H1 (cell line): Measurements from ENCODE around the gene NNMT. TPM values are rescaled to one million over a fixed set of nuclear protein-coding genes. Genes with fewer than 3 reads are reported as not detected.

Experiments used
- CTCF ChIA-PET: fragments of 300-600 bp; sonication (Branson Sonifier 250); formaldehyde crosslinking; loops from one replicate; lab custom pipeline; 2021; ENCODE audit not compliant: partially characterized antibody; lab: Charles Lee
- POLR2A ChIA-PET: fragments of 300-600 bp; sonication (Branson Sonifier 250); formaldehyde crosslinking; loops from one replicate; lab custom pipeline; 2021; ENCODE audit warnings: inconsistent platforms; ENCODE audit not compliant: partially characterized antibody; lab: Charles Lee
- DNase-seq, 2 experiments: peaks; one replicate each; pipeline versions ENCODE4 v3.0.0 to v3.0.0-alpha.2; 2010 to 2022; ENCODE audit warnings: low spot score in 2 of 2, low read depth in 1 of 2, mixed read lengths in 1 of 2
- FAIRE-seq: peaks from 2 replicates; lab custom pipeline; 2011; peaks lifted over from hg19 to GRCh38; lab: Jason Lieb, UNC
- H2AFZ ChIP-seq: 2 replicates; pipeline ENCODE4 v1.8.1; 2012; ENCODE audit warnings: low read length, inconsistent platforms
- H2AK5ac ChIP-seq: 2 replicates; pipeline ENCODE4 v1.6.1; 2013; ENCODE audit warnings: low read depth, low read length
- H2BK120ac ChIP-seq: replicated peaks from 2 replicates; pipeline ENCODE3; 2013; ENCODE audit warnings: low read depth, low read length, inconsistent platforms
- H2BK12ac ChIP-seq: 2 replicates; pipeline ENCODE4 v1.6.1; 2013; ENCODE audit warnings: low read depth, low read length
- H2BK15ac ChIP-seq: 2 replicates; pipeline ENCODE4 v1.6.1; 2013; ENCODE audit warnings: low read length
- H2BK20ac ChIP-seq: 2 replicates; pipeline ENCODE4 v1.6.1; 2013; ENCODE audit warnings: low read length
- H2BK5ac ChIP-seq: 2 replicates; pipeline ENCODE4 v1.6.1; 2013; ENCODE audit warnings: low read depth, low read length
- H3K14ac ChIP-seq: 2 replicates; pipeline ENCODE4 v1.6.1; 2013; ENCODE audit warnings: inconsistent platforms; ENCODE audit not compliant: insufficient read length
- H3K18ac ChIP-seq: 2 replicates; pipeline ENCODE4 v1.6.1; 2013; ENCODE audit warnings: low read length; ENCODE audit errors: extremely low read depth
- H3K23ac ChIP-seq: 2 replicates; pipeline ENCODE4 v1.6.1; 2013; ENCODE audit warnings: inconsistent platforms; ENCODE audit not compliant: insufficient read length
- H3K23me2 ChIP-seq: 2 replicates; pipeline ENCODE4 v1.6.1; 2013; ENCODE audit warnings: low read depth, low read length
- H3K27ac ChIP-seq: 2 replicates; pipeline ENCODE4 v1.6.1; 2011; ENCODE audit warnings: low read depth, low read length, inconsistent platforms
- H3K27me3 ChIP-seq, 4 experiments: replicated peaks in 1 of 4; 1 replicate in 1 of 4; 2 replicates in 3 of 4; pipeline versions ENCODE4 v1.6.1 to v1.8.1; 2011 to 2013; ENCODE audit warnings: low read length in 3 of 4, mild to moderate bottlenecking in 3 of 4, inconsistent platforms in 2 of 4, mixed read lengths in 2 of 4, moderate library complexity in 1 of 4; ENCODE audit not compliant: control insufficient read depth in 3 of 4, insufficient read depth in 3 of 4; ENCODE audit errors: extremely low read depth in 1 of 4
- H3K36me3 ChIP-seq, 4 experiments: 2 replicates each; pipeline versions ENCODE4 v1.6.1 to v1.8.1; 2011 to 2013; ENCODE audit warnings: mild to moderate bottlenecking in 4 of 4, low read length in 3 of 4, moderate library complexity in 2 of 4, control low read depth in 1 of 4, inconsistent platforms in 1 of 4; ENCODE audit not compliant: insufficient read depth in 4 of 4, control insufficient read depth in 2 of 4
- H3K4ac ChIP-seq: replicated peaks from 2 replicates; pipeline ENCODE3; 2013; ENCODE audit warnings: low read length, low read depth, mixed read lengths, inconsistent platforms; ENCODE audit not compliant: insufficient read length
- H3K4me1 ChIP-seq, 4 experiments: replicated peaks in 1 of 4; 1 replicate in 1 of 4; 2 replicates in 3 of 4; pipeline versions ENCODE4 v1.6.1 to v1.8.1; 2011 to 2013; ENCODE audit warnings: low read length in 3 of 4, inconsistent platforms in 2 of 4, mixed read lengths in 1 of 4; ENCODE audit not compliant: insufficient read depth in 4 of 4, control insufficient read depth in 3 of 4
- H3K4me2 ChIP-seq, 2 experiments: 2 replicates each; pipeline versions ENCODE4 v1.6.1 to v1.8.1; 2011 to 2013; ENCODE audit warnings: low read depth in 2 of 2, low read length in 2 of 2, control low read depth in 1 of 2, inconsistent platforms in 1 of 2, mild to moderate bottlenecking in 1 of 2; ENCODE audit not compliant: insufficient read depth in 1 of 2
- H3K4me3 ChIP-seq, 4 experiments: fragments of 200-600, 300-600 bp in 1 of 4; sonication (generic), shearing (Covaris generic), sonication (Bioruptor Twin) in 1 of 4; 2 replicates each; pipeline versions ENCODE4 v1.5.1 to v1.8.1; 2011 to 2016; ENCODE audit warnings: low read length in 4 of 4, low read depth in 3 of 4, control low read depth in 2 of 4, inconsistent platforms in 2 of 4, mild to moderate bottlenecking in 2 of 4, mixed read lengths in 1 of 4, moderate library complexity in 1 of 4; ENCODE audit not compliant: insufficient read depth in 2 of 4; ENCODE audit errors: extremely low read depth in 1 of 4
- H3K56ac ChIP-seq: replicated peaks from 2 replicates; pipeline ENCODE3; 2013; ENCODE audit warnings: low read depth, mild to moderate bottlenecking, mixed read lengths, low read length, inconsistent platforms; ENCODE audit not compliant: insufficient read length
- H3K79me1 ChIP-seq: 2 replicates; pipeline ENCODE4 v1.6.1; 2013; ENCODE audit warnings: low read depth, low read length, control low read depth
- H3K79me2 ChIP-seq, 2 experiments: 2 replicates each; pipeline versions ENCODE4 v1.6.1 to v1.8.1; 2012 to 2013; ENCODE audit warnings: low read length in 2 of 2, mild to moderate bottlenecking in 2 of 2, inconsistent platforms in 1 of 2; ENCODE audit not compliant: insufficient read depth in 2 of 2, control insufficient read depth in 1 of 2
- H3K9ac ChIP-seq, 4 experiments: replicated peaks in 1 of 4; 1 replicate in 1 of 4; 2 replicates in 3 of 4; pipeline versions ENCODE4 v1.6.1 to v1.8.1; 2011 to 2013; ENCODE audit warnings: low read depth in 3 of 4, low read length in 3 of 4, control low read depth in 2 of 4, mild to moderate bottlenecking in 2 of 4, moderate library complexity in 2 of 4, inconsistent platforms in 1 of 4; ENCODE audit errors: extremely low read depth in 1 of 4
- H3K9me3 ChIP-seq, 2 experiments: 2 replicates each; pipeline versions ENCODE4 v1.6.1 to v1.8.1; 2012 to 2013; ENCODE audit warnings: mild to moderate bottlenecking in 2 of 2, moderate library complexity in 2 of 2, control low read depth in 1 of 2, inconsistent platforms in 1 of 2, low read depth in 1 of 2, low read length in 1 of 2, mixed read lengths in 1 of 2; ENCODE audit not compliant: insufficient read depth in 2 of 2
- H4K20me1 ChIP-seq, 2 experiments: replicated peaks in 1 of 2; 2 replicates each; pipeline versions ENCODE3 to v1.8.1; 2011 to 2013; ENCODE audit warnings: inconsistent platforms in 2 of 2, low read length in 2 of 2, mild to moderate bottlenecking in 1 of 2; ENCODE audit not compliant: insufficient read depth in 2 of 2, control insufficient read depth in 1 of 2
- H4K5ac ChIP-seq: 2 replicates; pipeline ENCODE4 v1.6.1; 2013; ENCODE audit warnings: low read length, low read depth, mixed read lengths, inconsistent platforms; ENCODE audit not compliant: insufficient read length
- H4K8ac ChIP-seq: 2 replicates; pipeline ENCODE4 v1.8.0; 2013; ENCODE audit warnings: mild to moderate bottlenecking, moderate library complexity, low read length, inconsistent platforms; ENCODE audit not compliant: insufficient read depth; ENCODE audit errors: extremely low read depth
- H4K91ac ChIP-seq: replicated peaks from 2 replicates; pipeline ENCODE3; 2013; ENCODE audit warnings: low read length, mixed read lengths, inconsistent platforms; ENCODE audit not compliant: insufficient read length
- CBX5 ChIP-seq: fragments of 300-800, 300-1000 bp; sonication (generic); IDR thresholded peaks from 2 replicates; pipeline ENCODE4 v1.7.1; 2016; ENCODE audit warnings: antibody characterized with exemption, low read length, low read depth
- CEBPB ChIP-seq: IDR thresholded peaks from 2 replicates; pipeline ENCODE4 v1.6.1; 2012; ENCODE audit warnings: low read depth, low read length
- YY1 ChIP-seq: IDR thresholded peaks from 2 replicates; pipeline ENCODE4 v1.6.1; 2011; ENCODE audit warnings: low read depth, mild to moderate bottlenecking, low read length
- WGBS, 2 experiments: shearing (Covaris generic) in 1 of 2; methylation state at CpG; one replicate each; pipeline versions ENCODE4 v1.1.6 to v1.1.7; 2013 to 2015; ENCODE audit warnings: low lambda C conversion rate in 2 of 2, mixed read lengths in 2 of 2, inconsistent platforms in 1 of 2, low coverage in 1 of 2, missing lambda C conversion rate in 1 of 2; ENCODE audit not compliant: insufficient replicate concordance in 2 of 2, insufficient coverage in 1 of 2, insufficient read length in 1 of 2; ENCODE audit errors: extremely low coverage in 1 of 2, missing lambda C conversion rate in 1 of 2; 5-methylcytosine and 5-hydroxymethylcytosine counted together
- polyA plus RNA-seq, 7 experiments: library from polyadenylated mRNA; depleted of rRNA in 3 of 7; stranded (reverse) in 5 of 7; unstranded in 2 of 7; fragments of >200 nt in 5 of 7; fragments of 200-250 nt in 2 of 7; gene quantifications; 1 replicate in 5 of 7; 2 replicates in 1 of 7; 4 replicates in 1 of 7; pipeline versions ENCODE4 v1.2.1 to v1.2.3, GENCODE V29; 2011 to 2013; ENCODE audit warnings: missing spikeins in 2 of 7, mixed read lengths in 2 of 7
- total RNA-seq: library from RNA; stranded (reverse); fragmentation: NEBNext Ultra II Directional; extraction: Animal tissue kit (Norgen Biotek cat#: 25700); gene quantifications from 2 replicates; pipeline ENCODE4 v1.2.1, GENCODE V29; 2021

NNMT gene
- total and polyA plus RNA-seq, 2 of the 8 experiments (the other 6 are each of a cell fraction or from before 2014, with no cell fraction given): not detected

DNA sequence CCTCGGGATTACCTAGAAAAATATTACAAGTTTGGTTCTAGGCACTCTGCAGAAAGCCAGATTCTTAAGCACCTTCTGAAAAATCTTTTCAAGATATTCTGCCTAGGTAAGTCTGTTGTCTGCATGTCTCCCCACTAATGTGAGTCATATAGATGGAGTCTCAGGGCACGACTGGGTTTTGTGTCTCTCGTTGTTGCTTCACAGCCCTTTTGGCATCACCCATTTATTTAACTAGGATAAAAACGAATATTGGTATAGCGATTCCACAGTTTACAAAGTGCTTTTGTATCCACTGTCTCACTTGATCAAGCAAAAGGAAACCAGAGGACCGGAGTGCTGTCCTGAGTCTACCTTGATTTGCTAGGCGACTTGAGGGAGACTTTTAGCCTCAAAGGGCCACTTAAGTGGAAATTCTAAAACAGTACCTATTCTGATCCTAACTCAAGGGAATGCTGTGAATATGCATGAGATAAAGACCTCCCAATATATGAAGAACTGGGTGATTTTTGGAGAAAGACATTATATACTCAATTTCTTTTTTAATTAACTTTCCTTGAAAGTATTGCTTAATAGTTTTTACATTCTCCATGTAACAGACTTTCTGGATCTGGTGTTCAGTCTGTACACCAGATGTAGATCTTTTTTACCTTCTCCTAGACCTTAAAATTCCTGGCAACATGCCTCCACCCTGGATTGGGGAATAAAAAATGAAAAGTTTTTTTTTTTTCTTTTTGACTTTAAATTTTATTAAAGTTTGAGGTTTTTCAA is 590 bp downstream of the NNMT start:
- no peak for DNase-seq
- Histone ChIP-seq H2BK20ac (no peak overlapping the region), H4K91ac (no peak overlapping the region), H3K4me2 (no peak overlapping the region), H3K56ac (no peak overlapping the region), H2BK5ac (no peak overlapping the region), H3K27ac (no peak overlapping the region), H3K4me1 (no peaks in the 10 kb centered on the region), H3K9me3 (no peaks in the 10 kb centered on the region), H3K23me2 (no peaks in the 10 kb centered on the region), H2AK5ac (no peak overlapping the region), H3K18ac (no peak overlapping the region), H2AFZ (no peak overlapping the region), H4K5ac (no peak overlapping the region), H2BK120ac (no peak overlapping the region), H4K20me1 (no peaks in the 10 kb centered on the region), H3K79me2 (no peaks in the 10 kb centered on the region), H3K23ac (no peak overlapping the region), H3K79me1 (no peaks in the 10 kb centered on the region), H2BK12ac (no peak overlapping the region), H3K36me3 (no peaks in the 10 kb centered on the region), H3K4ac (no peak overlapping the region), H3K14ac (no peak overlapping the region), H2BK15ac (no peak overlapping the region), H4K8ac (no peak overlapping the region; the same call in 1 of the 2 replicates), H3K4me3 (no peak overlapping the region), H3K27me3 (no peaks in the 10 kb centered on the region), H3K9ac (no peak overlapping the region)
- ChIA-PET POLR2A (no interaction called here), CTCF (interaction anchor here (0.8 to 1.1 kb wide), 2 partner anchors 20 to 44 kb away, joined by 3 to 4 read pairs; no protein-coding TSS in a partner anchor)
- TF ChIP-seq YY1: no peak
- peak; percentile 9; the same call in 1 of the 2 replicates for TF ChIP-seq CEBPB
- TF ChIP-seq CBX5: no peak
- WGBS, 2 experiments: 90% methylated on average over 7 of the region's 7 CpGs; no CpG with 5 or more reads in 1 of the 2 experiments
- no peak for FAIRE-seq
